ENCODE results near the gene TMEM240. TPM values are rescaled to one million over a fixed set of nuclear protein-coding genes. Genes with fewer than 3 reads are reported as not detected.
"Not testable (repeated sequence)": the region's sequence is repeated elsewhere in the genome, so short reads cannot be mapped to it uniquely, and the experiment has no call there.

TMEM240 gene
- total and polyA plus RNA-seq, 2 experiments from 2014 or later: 1.8 to 5.1 TPM

DNA sequence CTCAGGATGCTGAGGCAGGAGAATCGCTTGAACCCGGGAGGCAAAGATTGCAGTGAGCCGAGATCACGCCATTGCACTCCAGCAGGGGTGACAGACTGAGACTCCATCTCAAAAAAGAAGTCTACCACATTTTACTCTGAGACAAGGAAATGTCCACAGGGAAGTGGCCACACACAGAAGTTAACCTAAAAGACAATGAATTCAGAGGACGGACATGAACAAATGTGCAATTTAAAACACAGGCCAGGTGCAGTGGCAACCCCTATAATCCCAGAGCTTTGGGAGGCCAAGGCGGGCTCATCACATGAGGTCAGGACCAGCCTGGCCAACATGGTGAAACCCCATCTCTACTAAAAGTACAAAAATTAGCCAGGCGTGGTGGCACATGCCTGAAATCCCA, 17.3 kb upstream of the TMEM240 start:
- H3K9me3 Mint-ChIP-seq; H3K4me1 ChIP-seq (ENCODE audit: insufficient read depth); H3K36me3 ChIP-seq (ENCODE audit: insufficient read depth); H3K27me3 ChIP-seq (ENCODE audit: insufficient read depth); H3K4me3 Mint-ChIP-seq; H3K4me2 ChIP-seq; H3K9me2 ChIP-seq (ENCODE audit: insufficient read depth); H3K4me1 Mint-ChIP-seq; ATAC-seq; H2AFZ ChIP-seq; H3K4me3 ChIP-seq; H3K27ac ChIP-seq (ENCODE audit: low read depth); H3K27ac Mint-ChIP-seq; DNase-seq (ENCODE audit: low spot score): not testable (repeated sequence)
- H3K79me2 ChIP-seq (replicated peaks; ENCODE audit: insufficient read depth): peaks cover 14% of the 10 kb centered on the region
- H3K36me3 Mint-ChIP-seq (ENCODE audit: low read depth): peaks cover 20% of the 10 kb centered on the region
- H3F3A ChIP-seq (replicated peaks; ENCODE audit: low read depth): peaks cover 13% of the 10 kb centered on the region; the same call in 1 of the 2 replicates
- H3K27me3 Mint-ChIP-seq (ENCODE audit: insufficient read depth, low read depth, poor library complexity): peaks cover 15% of the 10 kb centered on the region
- H4K20me1 ChIP-seq (replicated peaks; ENCODE audit: insufficient read depth): peaks cover 14% of the 10 kb centered on the region

DNA sequence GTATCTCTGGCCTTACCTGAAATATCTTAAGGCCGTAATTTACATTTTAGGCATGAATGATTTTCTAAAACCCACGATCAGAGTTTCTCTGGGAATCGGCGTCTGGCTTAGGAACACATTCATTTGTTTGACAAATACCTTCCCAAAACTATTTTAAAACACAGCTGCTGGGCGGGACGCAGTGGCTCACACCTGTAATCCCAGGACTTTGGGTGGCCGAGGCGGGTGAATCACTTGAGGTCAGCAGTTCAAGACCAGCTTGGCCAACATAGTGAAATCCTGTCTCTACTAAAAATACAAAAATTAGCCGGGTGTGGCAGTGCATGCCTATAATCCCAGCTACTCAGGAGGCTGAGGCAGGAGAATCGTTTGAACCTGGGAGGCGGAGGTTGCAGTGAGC, 16.5 kb upstream of the TMEM240 start:
- not testable (repeated sequence) for H3K27me3 ChIP-seq (ENCODE audit: insufficient read depth); H3K27ac Mint-ChIP-seq; H3K4me1 ChIP-seq (ENCODE audit: insufficient read depth); H3K4me2 ChIP-seq; H3K36me3 ChIP-seq (ENCODE audit: insufficient read depth); H3K27ac ChIP-seq (ENCODE audit: low read depth); H3K4me3 Mint-ChIP-seq; DNase-seq (ENCODE audit: low spot score); H3K4me3 ChIP-seq; H3K9me2 ChIP-seq (ENCODE audit: insufficient read depth); ATAC-seq; H3K9me3 Mint-ChIP-seq; H3K4me1 Mint-ChIP-seq; H2AFZ ChIP-seq
- H3K27me3 Mint-ChIP-seq (ENCODE audit: insufficient read depth, low read depth, poor library complexity): peaks cover 15% of the 10 kb centered on the region
- Histone ChIP-seq H3K79me2 (replicated peaks; ENCODE audit: insufficient read depth) (peaks cover 17% of the 10 kb centered on the region), H4K20me1 (replicated peaks; ENCODE audit: insufficient read depth) (peaks cover 18% of the 10 kb centered on the region), H3F3A (replicated peaks; ENCODE audit: low read depth) (peaks cover 12% of the 10 kb centered on the region; the same call in 1 of the 2 replicates)
- H3K36me3 Mint-ChIP-seq (ENCODE audit: low read depth): peaks cover 12% of the 10 kb centered on the region

DNA sequence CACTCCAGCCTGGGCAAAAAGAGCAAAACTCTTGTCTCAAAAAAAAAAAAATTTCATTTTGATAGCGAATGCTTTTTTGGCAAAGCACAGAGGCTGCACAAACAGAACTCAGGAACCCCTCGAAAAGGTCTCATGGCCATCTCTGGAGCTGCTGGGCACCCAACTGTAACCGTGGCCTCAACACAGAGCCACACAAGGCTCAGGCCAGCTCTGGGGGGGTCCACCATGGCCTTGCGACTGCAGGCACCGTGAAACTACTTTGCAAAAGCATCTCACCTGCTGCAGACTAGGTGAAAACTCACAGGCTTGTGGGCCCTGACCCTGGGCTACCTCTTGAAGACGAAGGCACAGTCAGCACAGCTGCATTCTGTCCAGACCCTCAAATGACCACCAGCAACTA, 16.1 kb upstream of the TMEM240 start:
- H3K27ac ChIP-seq (ENCODE audit: low read depth): no peak overlapping the region
- no peaks in the 10 kb centered on the region for H3K9me2 ChIP-seq (ENCODE audit: insufficient read depth)
- H3K36me3 Mint-ChIP-seq (ENCODE audit: low read depth): peaks cover 8% of the 10 kb centered on the region
- no peaks in the 10 kb centered on the region; the same call in 2 of the 3 replicates for H3K4me1 Mint-ChIP-seq
- no peak overlapping the region for H3K4me3 ChIP-seq
- no peak overlapping the region for H3K4me3 Mint-ChIP-seq
- no peaks in the 10 kb centered on the region for H3K27me3 ChIP-seq (ENCODE audit: insufficient read depth)
- H3K27ac Mint-ChIP-seq: peak overlapping the region; percentile 52; the same call in 1 of the 2 replicates
- no peaks in the 10 kb centered on the region for H3K36me3 ChIP-seq (ENCODE audit: insufficient read depth)
- no peak for TF ChIP-seq EZH2 (IDR thresholded peaks at IDR 0.05; ENCODE audit: low read depth, unreplicated experiment)
- TF ChIP-seq, protein P1, sequence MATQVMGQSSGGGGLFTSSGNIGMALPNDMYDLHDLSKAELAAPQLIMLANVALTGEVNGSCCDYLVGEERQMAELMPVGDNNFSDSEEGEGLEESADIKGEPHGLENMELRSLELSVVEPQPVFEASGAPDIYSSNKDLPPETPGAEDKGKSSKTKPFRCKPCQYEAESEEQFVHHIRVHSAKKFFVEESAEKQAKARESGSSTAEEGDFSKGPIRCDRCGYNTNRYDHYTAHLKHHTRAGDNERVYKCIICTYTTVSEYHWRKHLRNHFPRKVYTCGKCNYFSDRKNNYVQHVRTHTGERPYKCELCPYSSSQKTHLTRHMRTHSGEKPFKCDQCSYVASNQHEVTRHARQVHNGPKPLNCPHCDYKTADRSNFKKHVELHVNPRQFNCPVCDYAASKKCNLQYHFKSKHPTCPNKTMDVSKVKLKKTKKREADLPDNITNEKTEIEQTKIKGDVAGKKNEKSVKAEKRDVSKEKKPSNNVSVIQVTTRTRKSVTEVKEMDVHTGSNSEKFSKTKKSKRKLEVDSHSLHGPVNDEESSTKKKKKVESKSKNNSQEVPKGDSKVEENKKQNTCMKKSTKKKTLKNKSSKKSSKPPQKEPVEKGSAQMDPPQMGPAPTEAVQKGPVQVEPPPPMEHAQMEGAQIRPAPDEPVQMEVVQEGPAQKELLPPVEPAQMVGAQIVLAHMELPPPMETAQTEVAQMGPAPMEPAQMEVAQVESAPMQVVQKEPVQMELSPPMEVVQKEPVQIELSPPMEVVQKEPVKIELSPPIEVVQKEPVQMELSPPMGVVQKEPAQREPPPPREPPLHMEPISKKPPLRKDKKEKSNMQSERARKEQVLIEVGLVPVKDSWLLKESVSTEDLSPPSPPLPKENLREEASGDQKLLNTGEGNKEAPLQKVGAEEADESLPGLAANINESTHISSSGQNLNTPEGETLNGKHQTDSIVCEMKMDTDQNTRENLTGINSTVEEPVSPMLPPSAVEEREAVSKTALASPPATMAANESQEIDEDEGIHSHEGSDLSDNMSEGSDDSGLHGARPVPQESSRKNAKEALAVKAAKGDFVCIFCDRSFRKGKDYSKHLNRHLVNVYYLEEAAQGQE (IDR thresholded peaks at IDR 0.05; ENCODE audit: unreplicated experiment): no peak
- TF ChIP-seq, protein P2, sequence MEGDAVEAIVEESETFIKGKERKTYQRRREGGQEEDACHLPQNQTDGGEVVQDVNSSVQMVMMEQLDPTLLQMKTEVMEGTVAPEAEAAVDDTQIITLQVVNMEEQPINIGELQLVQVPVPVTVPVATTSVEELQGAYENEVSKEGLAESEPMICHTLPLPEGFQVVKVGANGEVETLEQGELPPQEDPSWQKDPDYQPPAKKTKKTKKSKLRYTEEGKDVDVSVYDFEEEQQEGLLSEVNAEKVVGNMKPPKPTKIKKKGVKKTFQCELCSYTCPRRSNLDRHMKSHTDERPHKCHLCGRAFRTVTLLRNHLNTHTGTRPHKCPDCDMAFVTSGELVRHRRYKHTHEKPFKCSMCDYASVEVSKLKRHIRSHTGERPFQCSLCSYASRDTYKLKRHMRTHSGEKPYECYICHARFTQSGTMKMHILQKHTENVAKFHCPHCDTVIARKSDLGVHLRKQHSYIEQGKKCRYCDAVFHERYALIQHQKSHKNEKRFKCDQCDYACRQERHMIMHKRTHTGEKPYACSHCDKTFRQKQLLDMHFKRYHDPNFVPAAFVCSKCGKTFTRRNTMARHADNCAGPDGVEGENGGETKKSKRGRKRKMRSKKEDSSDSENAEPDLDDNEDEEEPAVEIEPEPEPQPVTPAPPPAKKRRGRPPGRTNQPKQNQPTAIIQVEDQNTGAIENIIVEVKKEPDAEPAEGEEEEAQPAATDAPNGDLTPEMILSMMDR (conservative IDR thresholded peaks at IDR 0.05; ENCODE audit: low read depth in 2 of 2): no peak
- ATAC-seq: no peak
- no peaks in the 10 kb centered on the region for H3K9me3 Mint-ChIP-seq
- H2AFZ ChIP-seq: no peak overlapping the region
- H3K79me2 ChIP-seq (replicated peaks; ENCODE audit: insufficient read depth): peaks cover 17% of the 10 kb centered on the region
- H3F3A ChIP-seq (replicated peaks; ENCODE audit: low read depth): 0 out of 2 replicates have a peak, but pooled peaks cover 13% of the 10 kb centered on the region
- H3K27me3 Mint-ChIP-seq (ENCODE audit: insufficient read depth, low read depth, poor library complexity): peaks cover 15% of the 10 kb centered on the region
- DNase-seq (ENCODE audit: low spot score): no peak
- H3K4me2 ChIP-seq: no peak overlapping the region
- no peaks in the 10 kb centered on the region for H3K4me1 ChIP-seq (ENCODE audit: insufficient read depth)
- H4K20me1 ChIP-seq (replicated peaks; ENCODE audit: insufficient read depth): peaks cover 19% of the 10 kb centered on the region
